Measurements from ENCODE around the gene SLC6A4. TPM values are rescaled to one million over a fixed set of nuclear protein-coding genes. Genes with fewer than 3 reads are reported as not detected.

SLC6A4 gene
- total and polyA plus RNA-seq, 10 of the 15 experiments (the other 5 are each of a cell fraction or from before 2014, with no cell fraction given) = 5.3 to 20.6 (median 10.1) TPM

GRCh38 chr17:30228011-30228410, 7.5 kb downstream of the SLC6A4 start:
- in situ Hi-C loops (cut with MboI) (no loop called here), intact Hi-C loops (cut with micrococcal nuclease; ENCODE audit: unreplicated experiment) (no loop called here)
- no peak overlapping the region for H2AFZ ChIP-seq (ENCODE audit: control insufficient read depth, low read depth, low read length)
- H4K20me1 ChIP-seq (ENCODE audit: control insufficient read depth, insufficient read depth) = no peaks in the 10 kb centered on the region
- DNase-seq (ENCODE audit: low read depth, low spot score) (no peak), FAIRE-seq (peak; percentile 38), ATAC-seq (0 out of 3 replicates have a peak, but pooled peaks have one; percentile 22)
- H3K79me2 ChIP-seq (ENCODE audit: control insufficient read depth, insufficient read depth, low read length) = no peaks in the 10 kb centered on the region
- H3K4me3 ChIP-seq = no peak overlapping the region
- TF ChIP-seq ZZZ3 (IDR thresholded peaks at IDR 0.05; ENCODE audit: control insufficient read depth, insufficient read length, low read depth) (no peak), ZNF687 (IDR thresholded peaks at IDR 0.05) (no peak)
- ChIA-PET SMC1A (ENCODE audit: uncharacterized antibody, unreplicated experiment) (interaction anchor here (1.0 kb wide), 1 partner anchor 123 kb away, joined by 4 read pairs; no protein-coding TSS in a partner anchor), POLR2A (no interaction called here), CTCF (no interaction called here), RAD21 (ENCODE audit: unreplicated experiment) (no interaction called here)
- H3K27ac ChIP-seq (ENCODE audit: control insufficient read depth, insufficient read depth) = no peak overlapping the region
- no peaks in the 10 kb centered on the region for H3K9me3 ChIP-seq (replicated peaks; ENCODE audit: control insufficient read depth, insufficient read depth, low read length)
- no peaks in the 10 kb centered on the region for H3K27me3 ChIP-seq (replicated peaks in 1 of 2; ENCODE audit: control insufficient read depth in 2 of 2, insufficient read depth in 2 of 2, low read length in 1 of 2)
- no peaks in the 10 kb centered on the region for H3K36me3 ChIP-seq (ENCODE audit: control insufficient read depth in 2 of 2, insufficient read depth in 2 of 2, low read length in 1 of 2)
- no TSS peak for BruUV-seq (replicated peaks)
- 65% methylated on average over 3 of the region's 3 CpGs for WGBS (ENCODE audit: insufficient coverage, insufficient replicate concordance, low lambda C conversion rate, missing lambda C conversion rate)
- H3K4me2 ChIP-seq (ENCODE audit: control insufficient read depth, insufficient read depth) = no peak overlapping the region
- H3K9ac ChIP-seq (ENCODE audit: control insufficient read depth, insufficient read depth, low read length) = no peak overlapping the region
- no peaks in the 10 kb centered on the region for H3K4me1 ChIP-seq (ENCODE audit: control insufficient read depth, insufficient read depth, low read length)

GRCh38 chr17:30226878-30227277, 8.6 kb downstream of the SLC6A4 start:
- H3K4me3 ChIP-seq = no peak overlapping the region
- 78% methylated on average over 10 of the region's 10 CpGs for WGBS (ENCODE audit: insufficient coverage, insufficient replicate concordance, low lambda C conversion rate, missing lambda C conversion rate)
- no peaks in the 10 kb centered on the region for H3K79me2 ChIP-seq (ENCODE audit: control insufficient read depth, insufficient read depth, low read length)
- in situ Hi-C loops (cut with MboI) = no loop called here
- H3K36me3 ChIP-seq (ENCODE audit: control insufficient read depth in 2 of 2, insufficient read depth in 2 of 2, low read length in 1 of 2) = no peaks in the 10 kb centered on the region
- ChIA-PET POLR2A (no interaction called here), RAD21 (ENCODE audit: unreplicated experiment) (no interaction called here), CTCF (interaction anchor here (1.9 to 3.3 kb wide), 2 partner anchors 102 to 122 kb away, joined by 6 to 11 read pairs; no protein-coding TSS in a partner anchor), SMC1A (ENCODE audit: uncharacterized antibody, unreplicated experiment) (no interaction called here)
- no peaks in the 10 kb centered on the region for H3K9me3 ChIP-seq (replicated peaks; ENCODE audit: control insufficient read depth, insufficient read depth, low read length)
- H3K27me3 ChIP-seq (replicated peaks in 1 of 2; ENCODE audit: control insufficient read depth in 2 of 2, insufficient read depth in 2 of 2, low read length in 1 of 2) = no peaks in the 10 kb centered on the region
- H3K27ac ChIP-seq (ENCODE audit: control insufficient read depth, insufficient read depth) = no peak overlapping the region
- DNase-seq (ENCODE audit: low read depth, low spot score) (no peak), FAIRE-seq (no peak), ATAC-seq (no peak)
- H3K9ac ChIP-seq (ENCODE audit: control insufficient read depth, insufficient read depth, low read length) = no peak overlapping the region
- BruUV-seq (replicated peaks) = no TSS peak
- no peaks in the 10 kb centered on the region for H4K20me1 ChIP-seq (ENCODE audit: control insufficient read depth, insufficient read depth)
- no peak overlapping the region for H2AFZ ChIP-seq (ENCODE audit: control insufficient read depth, low read depth, low read length)
- H3K4me2 ChIP-seq (ENCODE audit: control insufficient read depth, insufficient read depth) = no peak overlapping the region
- TF ChIP-seq NRF1 (conservative IDR thresholded peaks at IDR 0.05; ENCODE audit: low read depth, low read length) (no peak), USF1 (IDR thresholded peaks at IDR 0.05; ENCODE audit: borderline replicate concordance, extremely low read length, insufficient read depth, low read depth, low read length) (no peak), BCL11A (IDR thresholded peaks at IDR 0.05; ENCODE audit: low read depth, low read length) (no peak)
- intact Hi-C loops (cut with micrococcal nuclease; ENCODE audit: unreplicated experiment) = no loop called here
- H3K4me1 ChIP-seq (ENCODE audit: control insufficient read depth, insufficient read depth, low read length) = no peaks in the 10 kb centered on the region
